A673 (cell line): ENCODE measurements around the gene FAM89A.

Experiments used
- EZH2 ChIP-seq: fragments of 200-600 bp; sonication (generic); IDR thresholded peaks from 2 replicates; pipeline ENCODE4 v1.6.1; 2017; ENCODE audit warnings: borderline replicate concordance, low read depth, mild to moderate bottlenecking, mixed read lengths, antibody characterized with exemption, low read length; ENCODE audit not compliant: poor library complexity, severe bottlenecking
- TF ChIP-seq, protein P1 (sequence below): fragments of 300-800, 200-600 bp; sonication (generic); conservative IDR thresholded peaks from 2 replicates; pipeline ENCODE4 v1.5.1; 2017; ENCODE audit warnings: low read depth, mild to moderate bottlenecking, antibody characterized with exemption, low read length, moderate library complexity, mixed read lengths

DNA sequence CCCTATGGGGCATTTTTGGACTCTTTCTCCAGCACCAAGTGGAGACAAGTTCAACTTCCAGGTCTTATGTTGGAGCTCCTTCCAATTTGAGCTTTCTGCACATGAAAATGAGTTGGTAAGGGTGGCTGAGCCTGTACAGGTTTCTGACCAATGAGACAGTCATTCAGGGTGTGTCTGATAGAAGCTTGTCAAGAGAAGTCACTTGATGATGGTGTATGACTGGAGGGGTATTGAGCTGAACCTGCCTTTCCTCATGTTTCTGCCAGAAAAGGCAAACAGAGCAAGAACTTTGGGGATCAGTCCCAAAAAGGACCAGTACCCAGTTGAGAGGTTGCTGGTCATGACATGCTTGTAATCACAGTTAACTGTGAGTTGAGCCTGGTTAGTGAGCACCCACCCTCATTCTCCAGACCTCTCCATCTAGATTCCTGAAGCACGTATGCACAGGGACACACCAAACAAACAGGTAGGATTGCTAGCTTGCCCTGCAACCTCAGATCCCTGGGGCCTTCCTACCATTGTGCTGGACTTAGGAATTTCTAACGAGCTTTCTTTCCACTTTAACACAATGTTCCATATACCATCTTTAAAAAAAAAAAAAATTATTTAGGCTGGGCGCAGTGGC, 26.6 kb downstream of the FAM89A start:
- TF ChIP-seq, protein P1, sequence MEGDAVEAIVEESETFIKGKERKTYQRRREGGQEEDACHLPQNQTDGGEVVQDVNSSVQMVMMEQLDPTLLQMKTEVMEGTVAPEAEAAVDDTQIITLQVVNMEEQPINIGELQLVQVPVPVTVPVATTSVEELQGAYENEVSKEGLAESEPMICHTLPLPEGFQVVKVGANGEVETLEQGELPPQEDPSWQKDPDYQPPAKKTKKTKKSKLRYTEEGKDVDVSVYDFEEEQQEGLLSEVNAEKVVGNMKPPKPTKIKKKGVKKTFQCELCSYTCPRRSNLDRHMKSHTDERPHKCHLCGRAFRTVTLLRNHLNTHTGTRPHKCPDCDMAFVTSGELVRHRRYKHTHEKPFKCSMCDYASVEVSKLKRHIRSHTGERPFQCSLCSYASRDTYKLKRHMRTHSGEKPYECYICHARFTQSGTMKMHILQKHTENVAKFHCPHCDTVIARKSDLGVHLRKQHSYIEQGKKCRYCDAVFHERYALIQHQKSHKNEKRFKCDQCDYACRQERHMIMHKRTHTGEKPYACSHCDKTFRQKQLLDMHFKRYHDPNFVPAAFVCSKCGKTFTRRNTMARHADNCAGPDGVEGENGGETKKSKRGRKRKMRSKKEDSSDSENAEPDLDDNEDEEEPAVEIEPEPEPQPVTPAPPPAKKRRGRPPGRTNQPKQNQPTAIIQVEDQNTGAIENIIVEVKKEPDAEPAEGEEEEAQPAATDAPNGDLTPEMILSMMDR, result no peak
- no peak for TF ChIP-seq EZH2
